HT1080 (cell line): Measurements from ENCODE around the gene SLC2A6. TPM values are rescaled to one million over a fixed set of nuclear protein-coding genes. Genes with fewer than 3 reads are reported as not detected.

Source experiments
- DNase-seq: peaks from one replicate; pipeline ENCODE4 v3.0.0-alpha.2; 2015; ENCODE audit warnings: low read depth
- total RNA-seq: library from RNA; depleted of rRNA; stranded (reverse); fragments of >200 nt; shearing (Covaris generic); gene quantifications from 2 replicates; pipeline ENCODE4 v1.2.3, GENCODE V29; 2014

Gene SLC2A6
- total RNA-seq, 1 experiment from 2014 or later = 2.3 TPM

DNA sequence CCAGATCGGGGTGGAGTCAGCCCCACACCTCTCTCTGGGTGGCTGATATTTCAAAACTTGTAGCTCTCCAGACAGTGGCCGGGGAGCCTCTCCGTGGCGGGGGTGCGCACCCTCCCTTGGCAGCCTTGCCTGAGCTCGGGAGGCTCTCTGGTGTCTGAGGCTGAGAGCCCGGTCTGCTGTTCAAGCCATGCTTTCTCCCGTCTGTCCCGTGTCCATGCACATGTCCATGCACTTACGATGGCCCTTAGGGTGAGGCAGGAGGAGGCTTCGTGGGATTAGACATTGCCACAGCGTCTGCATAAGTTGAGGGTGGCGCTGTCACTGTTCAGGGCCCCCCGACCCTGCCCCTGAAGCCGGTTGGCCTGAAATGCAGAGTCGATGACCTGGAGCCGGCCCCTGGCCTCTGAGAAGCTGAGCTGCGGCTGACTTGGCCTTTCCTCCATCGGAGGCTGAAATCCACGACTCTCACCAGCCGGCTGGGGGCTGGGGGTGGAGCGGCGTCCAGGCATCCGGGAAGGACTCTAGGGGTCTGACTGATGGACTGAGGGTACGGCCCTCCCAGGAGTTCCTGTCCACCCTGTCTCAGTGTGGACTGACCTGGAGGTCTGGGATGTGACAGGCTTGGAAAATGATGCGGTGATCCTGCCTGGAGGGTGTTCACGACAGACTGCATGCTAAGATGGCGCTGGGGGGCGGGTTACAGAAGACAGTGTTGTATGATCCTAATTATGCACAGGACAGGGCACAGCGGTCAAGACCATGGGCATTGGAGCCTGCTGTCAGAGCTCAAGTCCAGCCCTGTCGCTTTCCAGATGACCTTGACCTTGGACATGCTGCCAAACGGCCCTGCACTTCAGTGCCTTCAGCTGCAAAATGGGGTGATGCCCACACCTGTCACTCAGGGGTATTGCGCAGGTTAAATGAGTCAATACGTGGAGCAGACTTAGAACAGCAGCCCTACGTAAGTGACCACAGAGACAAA lies 18.3 kb upstream of the SLC2A6 start:
- DNase-seq = no peak

DNA sequence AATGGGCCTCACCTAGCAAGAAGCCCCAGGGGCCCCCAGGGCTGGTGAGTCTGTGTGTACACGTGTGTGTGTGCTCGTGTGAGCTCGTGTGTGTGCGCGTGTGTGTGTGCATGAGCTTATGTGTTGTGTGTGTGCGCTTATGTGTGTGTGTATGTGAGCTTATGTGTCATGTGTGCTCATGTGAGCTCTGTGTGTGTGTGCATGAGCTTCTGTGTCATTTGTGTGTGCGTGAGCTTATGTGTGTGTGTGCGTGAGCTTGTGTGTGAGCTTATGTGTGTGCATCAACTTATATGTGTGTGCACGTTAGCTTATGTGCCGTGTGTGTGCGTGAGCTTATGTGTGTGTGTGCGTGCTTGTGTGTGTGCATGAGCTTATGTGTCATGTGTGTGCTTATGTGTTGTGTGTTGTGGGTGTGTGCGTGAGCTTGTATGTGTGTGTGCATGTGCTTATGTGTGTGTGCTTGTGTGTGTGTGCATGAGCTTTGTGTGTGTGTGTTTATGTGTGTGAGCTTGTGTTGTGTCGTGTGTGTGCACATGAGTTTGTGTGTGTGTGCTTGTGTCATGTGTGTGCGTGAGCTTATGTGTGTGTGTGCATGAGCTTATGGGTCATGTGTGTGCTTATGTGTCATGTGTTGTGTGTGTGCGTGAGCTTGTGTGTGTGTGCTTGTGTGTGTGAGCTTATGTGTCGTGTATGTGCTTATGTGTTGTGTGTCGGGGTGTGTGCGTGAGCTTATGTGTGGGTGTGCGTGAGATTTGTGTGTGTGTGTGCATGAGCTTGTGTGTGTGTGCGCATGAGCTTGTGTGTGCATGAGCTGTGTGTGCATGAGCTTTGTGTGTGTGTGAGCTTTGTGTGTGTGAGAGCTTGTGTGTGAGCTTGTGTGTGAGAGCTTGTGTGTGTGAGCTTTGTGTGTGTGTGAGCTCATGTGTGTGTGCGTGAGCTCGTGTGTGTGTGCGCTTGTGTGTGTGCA lies 16.7 kb upstream of the SLC2A6 start:
- no peak for DNase-seq

DNA sequence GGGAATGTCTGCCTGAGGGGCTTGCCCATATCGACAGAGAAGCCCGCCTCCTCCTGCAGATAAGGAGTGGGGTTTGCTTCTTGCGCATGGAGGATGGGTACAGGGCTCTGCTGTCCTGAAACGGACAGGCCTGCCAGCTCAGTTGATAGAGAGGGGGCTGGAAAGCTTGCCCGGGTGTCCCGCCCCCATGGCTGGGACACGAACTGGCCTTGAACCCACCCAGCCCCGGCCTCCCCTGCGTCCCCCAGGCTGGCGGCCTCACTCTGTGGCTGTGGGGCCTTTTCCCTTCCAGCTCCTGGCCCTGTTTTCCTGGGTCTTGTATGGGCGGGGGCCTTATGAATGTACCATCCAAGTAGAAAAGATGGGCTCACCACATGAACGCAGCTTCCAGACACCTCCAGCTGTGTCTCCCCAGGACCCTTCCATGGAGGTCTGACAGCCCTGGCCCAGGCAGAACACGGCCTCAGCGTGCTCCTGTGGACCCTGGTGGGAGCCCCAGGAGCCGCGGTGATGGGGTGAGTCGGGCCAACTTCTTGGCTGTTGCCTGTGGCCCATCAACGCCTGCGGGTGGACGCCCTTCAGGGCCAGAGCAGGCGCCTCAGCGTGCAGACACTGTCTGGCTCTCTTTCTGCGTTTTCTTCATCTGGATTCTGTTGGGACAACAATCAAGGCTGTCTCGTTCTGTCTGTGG lies 15.9 kb upstream of the SLC2A6 start:
- DNase-seq = no peak

DNA sequence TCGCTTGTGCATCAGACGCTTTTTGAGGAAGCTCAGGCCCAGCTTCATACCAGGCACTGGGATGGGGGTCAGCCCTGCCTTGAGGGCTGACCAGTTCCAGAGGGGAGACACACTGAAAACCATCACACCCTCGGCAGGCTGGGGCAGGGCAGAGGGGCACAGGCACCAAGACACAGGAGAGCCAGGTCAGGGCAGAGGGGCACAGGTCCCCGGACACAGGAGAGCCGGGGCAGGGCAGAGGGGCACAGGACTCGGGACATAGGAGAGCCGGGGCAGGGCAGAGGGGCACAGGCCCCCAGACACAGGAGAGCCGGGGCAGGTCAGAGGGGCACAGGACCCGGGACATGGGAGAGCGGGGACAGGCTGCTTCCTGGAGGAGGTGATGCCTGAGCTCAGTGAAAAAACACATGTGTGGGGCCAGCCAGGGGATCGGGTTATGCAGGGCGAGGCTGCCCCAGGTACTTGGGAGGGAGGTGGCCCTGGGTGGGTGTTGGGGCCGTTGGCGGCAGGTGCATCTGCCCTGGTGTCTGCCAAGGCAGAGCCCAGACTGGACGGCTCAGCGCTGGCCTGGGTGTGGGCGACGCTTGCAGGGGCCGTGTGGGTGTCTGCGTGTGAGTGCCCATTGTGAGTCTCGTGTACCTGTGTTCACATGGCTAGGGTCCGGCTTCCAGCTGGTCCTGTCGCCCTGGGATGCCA lies 15.1 kb upstream of the SLC2A6 start:
- DNase-seq = no peak

DNA sequence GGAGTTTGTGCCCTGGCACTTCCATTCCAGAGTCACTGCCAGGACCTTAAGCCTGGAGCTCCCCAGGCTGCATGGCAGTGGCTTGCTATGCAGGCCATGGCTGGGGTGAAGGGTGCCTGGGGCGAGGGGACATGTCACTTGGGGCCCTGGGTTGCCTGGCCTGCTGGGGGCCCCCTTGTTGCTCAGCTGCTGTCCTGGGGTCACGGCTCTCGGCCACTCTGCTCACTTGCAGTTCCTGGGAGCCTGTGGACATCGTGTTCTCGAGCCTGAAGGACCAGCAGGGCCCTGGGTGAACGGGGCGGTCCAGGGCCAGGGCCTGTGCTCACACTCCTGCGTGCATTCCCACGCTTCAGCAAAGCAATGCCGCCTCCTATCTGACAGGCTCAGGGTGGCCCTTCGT lies 14.5 kb upstream of the SLC2A6 start:
- DNase-seq = no peak

DNA sequence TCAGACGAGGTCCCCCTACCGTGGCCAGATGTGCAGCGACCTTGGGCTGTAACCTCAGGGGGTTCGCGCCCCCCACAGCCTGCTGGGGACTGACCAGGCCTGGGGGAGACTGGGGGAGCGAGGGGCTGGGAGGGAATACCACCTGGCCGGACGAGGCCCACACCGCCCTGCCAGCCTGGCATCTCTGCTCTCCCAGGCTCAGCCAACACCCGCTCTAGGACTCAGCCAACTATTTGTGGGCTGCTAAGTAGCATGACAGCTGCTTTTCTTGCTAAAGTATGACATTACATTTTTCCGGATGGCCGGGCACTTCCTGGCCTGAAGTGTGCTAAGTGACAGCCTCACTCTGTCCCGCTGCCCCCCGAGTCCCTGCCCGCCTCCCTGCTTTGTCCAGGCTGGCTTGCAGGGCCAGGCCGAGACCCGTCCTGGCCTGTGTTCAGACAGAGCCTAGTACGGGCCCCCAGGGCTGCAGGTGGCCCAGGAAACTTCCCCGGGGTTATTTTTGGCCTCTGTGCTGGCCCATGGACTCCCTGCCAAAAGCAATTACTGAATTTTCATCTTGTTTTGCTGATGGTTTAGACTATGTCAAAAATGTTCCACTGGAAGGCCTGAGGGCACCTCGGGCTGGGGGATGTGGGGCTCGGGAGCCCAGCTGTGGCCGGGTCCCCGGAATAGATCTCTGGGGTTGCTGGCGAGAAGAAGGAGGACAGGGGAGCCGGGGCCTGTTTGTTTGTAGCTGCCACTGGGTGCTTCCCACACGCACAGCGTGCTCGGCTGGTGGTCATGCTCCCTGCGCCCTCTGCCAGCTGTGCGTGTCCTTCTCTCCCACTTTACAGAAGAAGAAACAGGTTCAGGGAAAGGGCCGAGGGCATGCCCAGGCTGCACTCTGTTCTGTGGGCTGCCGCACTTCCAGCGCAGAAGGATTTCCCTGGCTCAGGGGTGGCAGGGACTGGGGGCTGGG lies 13.4 kb upstream of the SLC2A6 start:
- DNase-seq = no peak

DNA sequence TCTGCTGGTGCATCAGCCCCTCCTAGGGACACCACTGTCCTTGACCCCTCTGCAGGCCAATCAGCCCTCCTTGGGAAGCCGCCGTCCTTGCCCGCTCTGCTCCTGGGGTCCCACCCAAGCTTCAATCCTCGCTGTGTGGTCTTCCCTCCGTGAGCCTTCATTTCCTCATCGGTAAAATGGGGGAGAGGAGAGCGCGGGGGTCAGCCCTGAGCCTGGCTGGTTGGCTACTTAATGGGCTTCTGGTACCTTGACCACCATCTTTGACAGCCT lies 12.7 kb upstream of the SLC2A6 start:
- DNase-seq = no peak

DNA sequence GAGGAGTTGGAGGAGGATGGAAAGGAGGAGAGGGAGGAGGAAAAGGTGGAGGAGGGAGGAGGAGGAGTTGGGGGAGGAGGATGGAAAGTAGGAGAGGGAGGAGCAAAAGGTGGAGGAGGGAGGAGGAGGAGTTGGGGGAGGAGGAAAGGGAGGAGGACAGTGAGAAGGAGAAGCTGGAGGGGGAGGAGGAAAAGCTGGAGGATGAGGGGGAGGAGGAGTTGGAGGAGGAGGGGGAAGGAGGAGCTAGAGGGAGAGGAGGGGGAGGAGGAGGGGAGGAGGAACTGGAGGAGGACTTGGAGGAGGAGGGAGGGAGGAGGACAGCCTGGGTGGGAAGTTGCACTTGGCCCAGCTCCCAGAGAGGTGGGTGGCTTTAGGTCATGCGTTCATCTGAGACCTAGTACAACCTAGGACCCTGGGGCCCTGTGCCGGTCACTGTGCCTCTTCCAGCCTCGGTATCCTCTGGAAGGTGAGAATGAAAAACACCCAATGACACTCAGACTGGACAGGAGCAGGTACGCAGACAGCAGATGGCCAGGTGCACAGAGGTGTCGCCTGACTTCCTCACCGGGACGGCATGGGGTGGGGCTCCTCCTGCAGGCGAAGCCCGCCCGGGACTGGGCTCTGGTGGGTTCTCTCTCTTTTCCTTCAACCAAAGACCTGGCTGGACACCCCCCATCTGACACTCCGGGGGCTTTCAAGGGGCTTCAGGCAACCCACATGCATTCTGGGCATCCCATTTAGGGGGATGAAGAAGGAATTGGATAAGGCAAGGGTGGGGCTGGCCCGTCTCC lies 12.2 kb upstream of the SLC2A6 start:
- no peak for DNase-seq

DNA sequence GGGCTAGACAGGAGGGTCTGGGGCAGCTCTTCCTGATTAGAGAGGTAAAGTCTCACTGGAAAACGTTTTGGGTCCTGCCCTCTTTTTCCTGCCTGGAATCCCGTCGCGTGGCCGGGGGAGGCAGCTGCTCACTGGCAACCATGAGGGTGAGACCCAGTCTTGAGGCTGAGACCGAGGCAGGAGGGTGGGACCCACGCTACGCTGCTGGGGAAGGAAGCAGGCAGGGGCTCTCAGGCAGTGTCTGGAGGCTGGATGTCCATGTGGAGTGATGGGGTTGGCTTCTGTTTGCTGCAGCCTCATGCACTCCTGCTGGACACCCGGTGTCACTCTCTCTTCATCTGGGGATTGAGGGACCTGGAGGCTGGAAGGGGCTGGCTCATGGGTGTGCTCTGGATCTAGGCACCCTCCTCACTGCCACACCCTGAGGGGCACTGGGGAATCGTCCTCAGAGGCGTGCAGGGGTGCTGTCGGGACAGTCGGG lies 11.3 kb upstream of the SLC2A6 start:
- no peak for DNase-seq

DNA sequence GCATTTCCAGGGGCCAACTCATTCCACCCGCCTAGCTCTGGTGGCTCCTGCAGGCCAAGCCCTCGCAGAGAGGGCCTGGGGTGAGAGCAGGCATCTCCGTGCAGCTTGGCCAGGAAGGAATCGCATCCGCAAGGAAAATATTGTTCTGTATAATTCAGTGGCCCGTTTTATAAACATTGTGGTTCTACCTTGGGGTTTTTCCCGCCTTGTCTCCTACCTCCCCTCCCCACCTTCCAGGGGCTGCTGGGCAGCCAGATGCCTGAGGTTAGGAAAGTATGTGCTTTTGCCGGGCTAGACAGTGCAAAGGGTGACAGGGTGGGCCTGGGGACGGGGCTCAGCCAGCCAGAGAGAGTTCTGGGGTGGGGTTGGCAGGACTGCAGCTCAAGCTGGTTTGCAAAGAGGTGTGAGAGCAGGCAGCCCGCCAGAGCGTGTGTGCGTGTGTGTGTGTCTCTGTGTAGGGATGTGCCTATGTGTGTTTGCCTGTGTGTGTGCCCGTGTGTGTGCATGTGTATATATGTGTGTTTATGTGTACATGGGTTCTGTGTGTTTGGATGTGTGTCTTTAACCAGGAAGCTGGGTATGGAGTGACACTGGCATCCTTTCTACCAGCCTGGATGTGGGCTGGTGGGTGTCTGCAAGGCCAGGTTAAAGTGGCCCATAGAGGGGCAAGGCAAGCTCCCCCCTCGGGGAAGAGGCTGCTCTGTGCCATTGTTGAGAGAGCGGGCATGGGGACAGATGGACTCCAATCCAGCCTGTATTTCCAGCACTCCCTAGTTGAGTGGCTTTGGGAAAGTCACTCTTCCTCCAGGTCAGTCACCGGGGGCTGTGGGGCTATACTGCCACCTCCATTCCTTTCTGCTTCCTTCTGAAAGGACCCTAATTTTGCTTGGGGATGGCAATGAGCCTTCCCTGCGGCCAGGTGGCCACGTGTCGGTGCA lies 10.6 kb upstream of the SLC2A6 start:
- no peak for DNase-seq

DNA sequence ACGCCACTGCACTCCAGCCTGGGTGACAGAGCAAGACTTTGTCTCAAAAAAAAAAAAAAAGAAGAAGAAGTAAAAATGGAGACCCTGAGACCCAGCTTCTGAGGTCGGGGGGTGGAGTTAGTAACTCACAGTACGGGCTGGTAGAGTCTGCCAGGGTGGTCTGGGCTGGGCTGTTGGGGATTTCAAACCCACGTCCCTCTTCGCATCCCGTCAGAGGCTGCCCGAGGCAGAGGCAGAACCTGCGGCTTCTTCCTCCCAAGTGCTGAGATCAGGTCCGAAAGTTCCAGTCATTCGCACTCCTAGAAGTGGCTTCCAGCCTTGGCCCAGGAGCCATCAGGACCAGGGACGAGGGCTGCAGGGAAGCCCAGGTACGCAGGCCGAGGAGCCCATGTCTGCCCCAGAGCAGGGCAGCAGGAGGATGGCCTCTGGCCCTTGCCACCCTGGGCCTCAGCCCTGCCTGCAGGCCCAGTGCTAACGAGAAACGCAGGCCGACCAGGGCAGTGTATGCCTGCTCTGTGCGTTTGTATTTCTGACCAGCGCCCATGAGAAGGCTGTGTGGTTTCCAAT lies 9.9 kb upstream of the SLC2A6 start:
- DNase-seq = no peak

DNA sequence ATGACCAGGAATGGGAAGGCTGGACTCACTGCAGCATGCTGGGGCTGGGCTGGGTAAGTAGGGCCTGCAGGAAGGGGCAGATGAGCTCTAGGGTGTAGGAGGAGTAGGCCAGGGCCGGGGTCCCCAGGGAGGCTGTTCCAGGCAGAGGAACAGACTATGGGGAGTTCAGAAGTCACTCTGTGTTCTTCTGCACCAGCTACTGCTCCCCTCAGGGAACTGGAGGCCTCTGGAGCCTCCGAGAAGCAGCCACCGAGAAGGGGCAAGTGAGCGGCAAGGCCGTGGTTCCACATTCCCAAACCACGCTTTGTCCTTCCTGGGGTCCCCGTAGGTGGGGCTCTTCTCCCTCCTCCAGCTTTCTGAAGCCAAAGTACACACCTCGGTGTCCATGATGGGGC lies 8.4 kb upstream of the SLC2A6 start:
- no peak for DNase-seq

DNA sequence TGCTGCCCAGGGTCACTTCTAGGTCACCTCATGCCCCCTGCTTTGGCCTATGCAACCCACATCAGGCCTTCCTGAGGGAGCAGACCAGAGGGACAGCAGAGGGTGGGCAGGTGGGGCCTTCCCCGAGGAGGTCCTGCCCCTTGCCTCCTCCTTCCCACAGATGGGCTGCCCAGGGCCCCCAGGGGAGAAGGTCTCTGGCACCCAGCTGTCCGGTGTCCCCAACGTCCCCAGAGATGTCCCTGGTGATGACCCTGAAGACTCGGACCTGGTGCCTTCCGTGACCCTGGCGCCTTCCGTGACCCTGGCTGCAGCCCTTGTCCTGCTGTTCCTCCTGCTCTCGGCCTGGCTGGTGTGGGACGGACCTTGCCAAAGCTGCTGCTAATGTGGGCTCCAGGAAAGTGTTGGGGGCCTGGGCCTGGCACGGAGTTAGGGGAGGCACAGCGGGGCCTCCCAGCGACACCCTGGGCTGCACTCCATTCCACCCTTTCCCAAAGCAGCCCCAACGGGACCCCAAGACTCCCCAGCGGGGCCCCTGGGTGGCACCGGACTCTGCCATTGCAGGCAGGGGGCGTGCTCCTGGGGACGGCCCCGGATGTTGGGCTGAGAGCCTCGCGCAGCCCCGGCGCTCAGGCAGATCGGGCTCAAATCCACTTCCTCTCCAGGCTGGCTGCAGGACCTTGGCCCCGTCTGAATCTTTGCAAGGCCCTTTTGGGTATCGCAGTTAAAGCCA lies 6.8 kb upstream of the SLC2A6 start:
- DNase-seq = no peak

DNA sequence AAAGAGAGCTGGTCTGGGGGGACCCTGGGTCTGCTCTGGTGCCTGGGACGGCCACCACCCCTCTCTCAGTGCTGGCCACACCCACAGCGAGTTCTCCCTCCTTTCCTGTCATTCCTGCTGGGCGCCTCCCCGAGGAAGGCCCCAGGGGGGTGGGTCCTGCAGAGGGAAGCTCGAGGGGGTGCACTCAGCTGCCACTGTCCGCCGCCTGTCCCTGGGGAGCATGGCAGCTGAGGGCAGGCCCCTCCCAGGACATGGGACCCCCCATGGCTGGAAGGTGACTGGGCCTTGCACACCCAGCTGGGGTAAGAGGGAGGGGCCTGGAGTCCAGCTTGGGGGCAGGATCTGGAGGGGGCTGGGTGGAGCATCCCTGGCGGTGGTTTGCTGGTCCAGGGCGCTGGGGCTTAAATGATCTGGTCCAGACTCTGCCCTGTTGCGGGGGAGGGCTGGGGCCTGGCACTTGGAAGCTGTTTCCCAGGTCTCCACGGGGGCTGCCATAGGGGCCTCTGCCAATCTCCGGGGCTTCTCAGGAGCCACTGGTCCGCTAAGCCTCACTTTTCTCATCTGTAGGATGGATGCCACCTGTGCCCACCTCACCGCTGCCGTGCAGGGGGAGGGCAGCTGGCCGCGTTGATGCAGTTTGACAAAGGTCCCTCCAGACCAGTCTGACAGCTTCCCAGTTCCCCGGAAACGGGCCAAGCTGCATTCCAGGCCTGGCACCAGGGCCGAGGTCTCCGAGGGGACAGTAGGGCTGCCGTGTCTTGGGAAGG lies 6.0 kb upstream of the SLC2A6 start:
- no peak for DNase-seq

DNA sequence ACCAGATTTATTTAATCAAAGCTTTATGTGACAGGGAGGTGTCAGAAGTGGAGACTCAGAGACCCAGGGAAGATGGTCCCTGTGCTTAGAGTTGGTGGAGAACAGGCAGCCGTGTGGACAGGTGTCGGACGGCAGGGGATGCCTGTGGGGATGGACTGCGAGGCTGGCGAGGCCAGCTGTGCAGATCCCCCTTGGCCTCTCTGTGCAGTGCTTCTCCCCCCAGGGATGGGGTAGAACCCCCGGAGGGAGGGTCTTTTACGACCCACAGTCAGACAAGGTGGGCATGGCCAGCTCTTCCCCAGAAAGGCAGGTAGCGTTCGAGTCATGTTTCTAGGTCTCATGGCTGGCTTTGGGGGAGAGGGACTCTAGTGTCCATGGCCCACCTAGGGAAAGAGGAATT lies 4.7 kb upstream of the SLC2A6 start:
- DNase-seq = no peak
